Panc1 (cell line): ENCODE data around the gene NGEF. TPM values are rescaled to one million over a fixed set of nuclear protein-coding genes. Genes with fewer than 3 reads are reported as not detected.

Source experiments
- ATAC-seq: fragments of 200-7000 bp; cut with Tn5 transposase; 2 replicates; pipeline ENCODE4 v1.9.1; 2020; ENCODE audit warnings: mild to moderate bottlenecking, moderate library complexity
- BruUV-seq: library from RNA; stranded (reverse); fragments of 400-500 nt; replicated peaks from 2 replicates; lab custom pipeline; 2021; lab: Mats Ljungman, UMichigan
- CTCF ChIA-PET: fragments of 300-600 bp; sonication (Branson Sonifier 250); formaldehyde crosslinking; loops from one replicate; lab custom pipeline; 2022; ENCODE audit warnings: antibody characterized with exemption; lab: Charles Lee
- POLR2A ChIA-PET: fragments of 300-600 bp; sonication (Branson Sonifier 250); formaldehyde crosslinking; loops from one replicate; lab custom pipeline; 2022; ENCODE audit warnings: antibody characterized with exemption; lab: Charles Lee
- DNase-seq: peaks from one replicate; pipeline ENCODE4 v3.0.0-alpha.2; 2010; ENCODE audit warnings: low read depth, low spot score
- H3K27ac ChIP-seq: 2 replicates; pipeline ENCODE4 v1.5.1; 2011; ENCODE audit warnings: mild to moderate bottlenecking, low read length, inconsistent platforms
- H3K27me3 ChIP-seq: fragments of 200-500 bp; sonication (Bioruptor generic); 2 replicates; pipeline ENCODE4 v1.6.0; 2014; ENCODE audit warnings: low read length, inconsistent platforms; ENCODE audit not compliant: control insufficient read depth, insufficient read depth
- H3K36me3 ChIP-seq: fragments of 200-500 bp; sonication (Bioruptor generic); 2 replicates; pipeline ENCODE4 v1.5.1; 2014; ENCODE audit warnings: inconsistent platforms, mild to moderate bottlenecking, low read length, moderate library complexity; ENCODE audit not compliant: control insufficient read depth, insufficient read depth
- H3K4me1 ChIP-seq: 2 replicates; pipeline ENCODE4 v1.5.1; 2011; ENCODE audit warnings: inconsistent platforms, mild to moderate bottlenecking, low read length, moderate library complexity; ENCODE audit not compliant: control insufficient read depth, insufficient read depth
- H3K4me3 ChIP-seq, 2 experiments: 2 replicates each; pipeline ENCODE4 v1.5.1; 2011 to 2012; ENCODE audit warnings: low read depth in 2 of 2, low read length in 2 of 2, mild to moderate bottlenecking in 2 of 2, inconsistent platforms in 1 of 2, moderate library complexity in 1 of 2
- H3K9me3 ChIP-seq: fragments of 200-500 bp; sonication (Bioruptor generic); 2 replicates; pipeline ENCODE4 v1.5.1; 2014; ENCODE audit warnings: low read depth, mild to moderate bottlenecking, inconsistent platforms, low read length, moderate library complexity; ENCODE audit not compliant: control insufficient read depth, insufficient read depth
- CTCF ChIP-seq: fragments of 450-650 bp; IDR thresholded peaks from 2 replicates; pipeline ENCODE4 v1.5.1; 2017; ENCODE audit warnings: mild to moderate bottlenecking
- POLR2AphosphoS5 ChIP-seq: IDR thresholded peaks from 2 replicates; pipeline ENCODE4 v1.6.1; 2012; ENCODE audit warnings: mild to moderate bottlenecking, low read depth, low read length, moderate library complexity
- REST ChIP-seq, 2 experiments: IDR thresholded peaks; 2 replicates each; pipeline ENCODE4 v1.6.1; 2011 to 2012; ENCODE audit warnings: low read depth in 2 of 2, control low read depth in 1 of 2, low read length in 1 of 2, mild to moderate bottlenecking in 1 of 2, moderate library complexity in 1 of 2; ENCODE audit not compliant: insufficient read depth in 1 of 2
- SIN3A ChIP-seq: IDR thresholded peaks from 2 replicates; pipeline ENCODE4 v1.6.1; 2012; ENCODE audit warnings: low read depth, mild to moderate bottlenecking, low read length, moderate library complexity, borderline replicate concordance; ENCODE audit not compliant: insufficient read depth
- TCF7L2 ChIP-seq: IDR thresholded peaks from 2 replicates; pipeline ENCODE4 v1.6.1; 2011; ENCODE audit warnings: mild to moderate bottlenecking, low read depth, low read length, inconsistent platforms
- in situ Hi-C: cut with HindIII; loops from 2 replicates; pipeline ENCODE4 v1.10.0; 2016; ENCODE audit warnings: low sequenced_read_pairs, low pct_unique_long_range_greater_than_20kb
- intact Hi-C: fragments of 100-400 bp; cut with micrococcal nuclease; formaldehyde crosslinking; loops from one replicate; pipeline ENCODE4 v1.10.0; 2022; ENCODE audit not compliant: unreplicated experiment
- total RNA-seq: library from RNA; stranded (reverse); gene quantifications from one replicate; pipeline ENCODE4 v1.2.1, GENCODE V29; 2021; ENCODE audit not compliant: unreplicated experiment

Gene NGEF
- total RNA-seq, 1 experiment from 2014 or later: 17.8 TPM

DNA sequence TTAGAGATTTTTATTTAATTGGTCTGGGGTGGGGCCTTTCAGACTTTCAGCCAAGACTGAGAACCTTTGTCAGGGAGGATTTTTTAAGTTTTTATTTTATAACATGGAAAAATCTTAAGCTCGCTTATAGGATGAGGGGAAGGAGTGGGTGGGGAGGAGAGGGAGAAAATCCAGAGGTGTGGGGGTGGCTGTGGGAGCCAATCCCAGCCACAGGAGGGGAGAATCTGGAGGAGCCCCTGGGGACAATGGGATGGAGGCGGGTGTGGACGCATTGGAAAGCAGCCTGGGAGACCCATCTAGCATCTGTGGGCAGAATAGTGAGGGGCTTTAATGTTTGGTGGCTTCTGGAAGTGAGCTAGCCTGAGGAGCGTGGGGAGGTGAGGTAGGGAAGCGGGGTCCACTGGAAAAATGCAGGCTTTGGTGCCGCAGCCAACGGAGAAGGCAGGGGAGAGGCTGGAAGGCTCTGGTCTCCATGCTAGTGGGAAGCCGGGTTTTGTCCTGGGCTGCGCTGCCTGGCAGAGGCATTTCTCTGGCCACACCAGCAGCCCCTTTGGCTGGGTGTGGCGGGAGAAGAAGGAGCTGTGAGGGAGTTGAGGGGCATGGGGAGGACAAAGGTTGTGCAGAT, 35.6 kb upstream of the NGEF start:
- TF ChIP-seq REST (IDR thresholded peaks at IDR 0.05; ENCODE audit: insufficient read depth in 1 of 2, low read depth in 2 of 2, low read length in 1 of 2) (no peak), CTCF (no peak), SIN3A (no peak), TCF7L2 (no peak), POLR2AphosphoS5 (no peak)
- Histone ChIP-seq H3K9me3 (no peaks in the 10 kb centered on the region), H3K27ac (no peak overlapping the region), H3K4me1 (no peaks in the 10 kb centered on the region), H3K36me3 (no peaks in the 10 kb centered on the region), H3K4me3 (no peak overlapping the region), H3K27me3 (no peaks in the 10 kb centered on the region)
- no peak for ATAC-seq
- BruUV-seq: no TSS peak
- in situ Hi-C loops: no loop called here
- intact Hi-C loops: no loop called here
- ChIA-PET CTCF (no interaction called here), POLR2A (interaction anchor here (0.6 kb wide), 1 partner anchor 15 kb away, joined by 6 read pairs; no protein-coding TSS in a partner anchor)
- DNase-seq: no peak

DNA sequence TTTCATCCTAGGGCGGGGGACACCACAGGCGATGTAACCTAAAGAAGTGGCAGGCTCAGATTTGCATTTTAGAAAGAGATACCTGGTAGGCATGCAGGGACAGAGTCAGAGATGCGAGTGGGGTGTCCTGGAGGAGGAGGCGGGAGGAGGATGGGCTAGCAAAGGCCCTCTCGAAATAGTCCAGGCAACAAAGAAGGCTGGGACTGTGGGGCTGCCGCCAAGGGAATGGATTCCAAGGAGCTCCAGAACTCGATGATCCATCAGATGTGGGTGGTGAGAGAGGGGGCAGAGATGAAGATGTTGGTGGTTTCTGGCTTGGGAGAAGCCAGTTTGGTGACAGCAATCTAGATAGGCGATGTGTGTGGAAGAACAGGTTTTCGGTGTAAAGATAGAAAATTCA, 34.6 kb upstream of the NGEF start:
- TF ChIP-seq POLR2AphosphoS5 (no peak), TCF7L2 (no peak), SIN3A (no peak), CTCF (no peak), REST (IDR thresholded peaks at IDR 0.05; ENCODE audit: insufficient read depth in 1 of 2, low read depth in 2 of 2, low read length in 1 of 2) (no peak)
- in situ Hi-C loops (no loop called here), intact Hi-C loops (no loop called here)
- no peaks in the 10 kb centered on the region for H3K4me1 ChIP-seq
- H3K27ac ChIP-seq: no peak overlapping the region
- ATAC-seq (no peak), DNase-seq (no peak)
- ChIA-PET CTCF (interaction anchor here (0.6 kb wide), 1 partner anchor 118 kb away, joined by 5 read pairs; no protein-coding TSS in a partner anchor), POLR2A (no interaction called here)
- H3K27me3 ChIP-seq: no peaks in the 10 kb centered on the region
- no peak overlapping the region for H3K4me3 ChIP-seq
- H3K36me3 ChIP-seq: no peaks in the 10 kb centered on the region
- BruUV-seq: no TSS peak
- H3K9me3 ChIP-seq: no peaks in the 10 kb centered on the region
